Measurements from ENCODE around the gene OPRL1.

DNA sequence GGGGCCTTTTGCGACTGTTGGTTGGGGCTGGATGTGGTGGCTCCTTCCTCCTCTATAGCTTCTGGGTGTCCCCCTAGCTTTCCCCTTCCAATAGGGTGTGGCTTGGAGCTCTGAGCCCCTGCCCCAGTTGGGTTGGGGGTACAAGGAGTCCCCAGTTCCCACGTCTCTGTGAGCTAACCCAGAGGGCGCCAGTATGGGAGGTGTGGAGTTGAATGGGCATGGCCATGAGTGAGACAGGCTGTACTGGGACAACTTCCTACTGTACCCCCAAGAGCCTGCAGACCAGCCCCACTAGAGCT lies 42.7 kb upstream of the OPRL1 start:
- TF ChIP-seq, protein P1, sequence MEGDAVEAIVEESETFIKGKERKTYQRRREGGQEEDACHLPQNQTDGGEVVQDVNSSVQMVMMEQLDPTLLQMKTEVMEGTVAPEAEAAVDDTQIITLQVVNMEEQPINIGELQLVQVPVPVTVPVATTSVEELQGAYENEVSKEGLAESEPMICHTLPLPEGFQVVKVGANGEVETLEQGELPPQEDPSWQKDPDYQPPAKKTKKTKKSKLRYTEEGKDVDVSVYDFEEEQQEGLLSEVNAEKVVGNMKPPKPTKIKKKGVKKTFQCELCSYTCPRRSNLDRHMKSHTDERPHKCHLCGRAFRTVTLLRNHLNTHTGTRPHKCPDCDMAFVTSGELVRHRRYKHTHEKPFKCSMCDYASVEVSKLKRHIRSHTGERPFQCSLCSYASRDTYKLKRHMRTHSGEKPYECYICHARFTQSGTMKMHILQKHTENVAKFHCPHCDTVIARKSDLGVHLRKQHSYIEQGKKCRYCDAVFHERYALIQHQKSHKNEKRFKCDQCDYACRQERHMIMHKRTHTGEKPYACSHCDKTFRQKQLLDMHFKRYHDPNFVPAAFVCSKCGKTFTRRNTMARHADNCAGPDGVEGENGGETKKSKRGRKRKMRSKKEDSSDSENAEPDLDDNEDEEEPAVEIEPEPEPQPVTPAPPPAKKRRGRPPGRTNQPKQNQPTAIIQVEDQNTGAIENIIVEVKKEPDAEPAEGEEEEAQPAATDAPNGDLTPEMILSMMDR (IDR thresholded peaks at IDR 0.05), result no peak
- no peak for TF ChIP-seq POLR2A (IDR thresholded peaks at IDR 0.05)
